Measurements from ENCODE around the gene PDE4A. TPM values are rescaled to one million over a fixed set of nuclear protein-coding genes. Genes with fewer than 3 reads are reported as not detected.

The PDE4A gene
- total and polyA plus RNA-seq, 2 of the 13 experiments (the other 11 are each of a cell fraction or from before 2014, with no cell fraction given), result 1.1 to 4.1 TPM

DNA sequence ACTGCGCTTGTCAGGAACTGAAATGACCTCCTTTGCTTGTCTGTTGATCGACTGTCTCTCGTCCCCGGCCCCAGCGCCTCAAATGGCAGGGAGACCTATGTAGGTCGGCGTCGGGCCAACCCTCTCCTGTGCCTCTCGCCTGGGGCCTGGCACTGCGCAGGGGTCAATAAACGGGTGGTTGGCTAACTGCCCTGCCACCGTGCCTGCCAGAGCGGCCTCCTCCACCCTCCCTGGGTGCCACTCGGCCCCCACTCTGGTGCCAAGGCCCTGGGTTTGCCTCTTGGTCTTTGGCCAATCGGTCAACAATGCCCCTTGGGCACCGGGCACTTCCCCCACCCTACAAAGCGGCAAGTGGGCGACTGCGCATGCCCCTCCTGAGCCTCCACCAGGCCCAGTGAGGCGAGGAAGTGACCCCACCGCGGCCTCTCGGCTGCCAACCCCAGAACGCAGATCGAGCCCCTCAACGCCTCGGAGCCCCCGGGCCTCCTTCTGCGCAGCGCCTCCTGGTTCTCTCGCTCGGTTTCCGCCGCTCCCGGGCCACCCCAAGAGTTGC, 81.7 kb downstream of the PDE4A start (continued):
- 0 out of 2 replicates have a peak, but pooled peaks have one; percentile 12 for TF ChIP-seq NR2F2 (IDR thresholded peaks at IDR 0.05; ENCODE audit: borderline replicate concordance, low read depth)
- TF ChIP-seq, protein P1, sequence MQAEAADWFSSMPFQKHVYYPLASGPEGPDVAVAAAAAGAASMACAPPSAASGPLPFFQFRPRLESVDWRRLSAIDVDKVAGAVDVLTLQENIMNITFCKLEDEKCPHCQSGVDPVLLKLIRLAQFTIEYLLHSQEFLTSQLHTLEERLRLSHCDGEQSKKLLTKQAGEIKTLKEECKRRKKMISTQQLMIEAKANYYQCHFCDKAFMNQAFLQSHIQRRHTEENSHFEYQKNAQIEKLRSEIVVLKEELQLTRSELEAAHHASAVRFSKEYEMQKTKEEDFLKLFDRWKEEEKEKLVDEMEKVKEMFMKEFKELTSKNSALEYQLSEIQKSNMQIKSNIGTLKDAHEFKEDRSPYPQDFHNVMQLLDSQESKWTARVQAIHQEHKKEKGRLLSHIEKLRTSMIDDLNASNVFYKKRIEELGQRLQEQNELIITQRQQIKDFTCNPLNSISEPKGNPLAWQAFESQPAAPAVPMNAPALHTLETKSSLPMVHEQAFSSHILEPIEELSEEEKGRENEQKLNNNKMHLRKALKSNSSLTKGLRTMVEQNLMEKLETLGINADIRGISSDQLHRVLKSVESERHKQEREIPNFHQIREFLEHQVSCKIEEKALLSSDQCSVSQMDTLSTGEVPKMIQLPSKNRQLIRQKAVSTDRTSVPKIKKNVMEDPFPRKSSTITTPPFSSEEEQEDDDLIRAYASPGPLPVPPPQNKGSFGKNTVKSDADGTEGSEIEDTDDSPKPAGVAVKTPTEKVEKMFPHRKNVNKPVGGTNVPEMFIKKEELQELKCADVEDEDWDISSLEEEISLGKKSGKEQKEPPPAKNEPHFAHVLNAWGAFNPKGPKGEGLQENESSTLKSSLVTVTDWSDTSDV (CRISPR knock-in tag; IDR thresholded peaks at IDR 0.05), result no peak
- no peak for TF ChIP-seq SATB2 (CRISPR knock-in tag; IDR thresholded peaks at IDR 0.05)
- TF ChIP-seq ZNF782 (CRISPR knock-in tag; IDR thresholded peaks at IDR 0.05; ENCODE audit: borderline replicate concordance), result no peak
- no peak for TF ChIP-seq BORCS8-MEF2B (CRISPR knock-in tag; IDR thresholded peaks at IDR 0.05)
- no peak for TF ChIP-seq ZNF292 (CRISPR knock-in tag; IDR thresholded peaks at IDR 0.05; ENCODE audit: borderline replicate concordance, low read depth)
- TF ChIP-seq, protein P2, sequence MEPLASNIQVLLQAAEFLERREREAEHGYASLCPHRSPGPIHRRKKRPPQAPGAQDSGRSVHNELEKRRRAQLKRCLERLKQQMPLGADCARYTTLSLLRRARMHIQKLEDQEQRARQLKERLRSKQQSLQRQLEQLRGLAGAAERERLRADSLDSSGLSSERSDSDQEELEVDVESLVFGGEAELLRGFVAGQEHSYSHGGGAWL (CRISPR knock-in tag; IDR thresholded peaks at IDR 0.05), result no peak; the same call in 1 of the 2 replicates
- TF ChIP-seq, protein P3, sequence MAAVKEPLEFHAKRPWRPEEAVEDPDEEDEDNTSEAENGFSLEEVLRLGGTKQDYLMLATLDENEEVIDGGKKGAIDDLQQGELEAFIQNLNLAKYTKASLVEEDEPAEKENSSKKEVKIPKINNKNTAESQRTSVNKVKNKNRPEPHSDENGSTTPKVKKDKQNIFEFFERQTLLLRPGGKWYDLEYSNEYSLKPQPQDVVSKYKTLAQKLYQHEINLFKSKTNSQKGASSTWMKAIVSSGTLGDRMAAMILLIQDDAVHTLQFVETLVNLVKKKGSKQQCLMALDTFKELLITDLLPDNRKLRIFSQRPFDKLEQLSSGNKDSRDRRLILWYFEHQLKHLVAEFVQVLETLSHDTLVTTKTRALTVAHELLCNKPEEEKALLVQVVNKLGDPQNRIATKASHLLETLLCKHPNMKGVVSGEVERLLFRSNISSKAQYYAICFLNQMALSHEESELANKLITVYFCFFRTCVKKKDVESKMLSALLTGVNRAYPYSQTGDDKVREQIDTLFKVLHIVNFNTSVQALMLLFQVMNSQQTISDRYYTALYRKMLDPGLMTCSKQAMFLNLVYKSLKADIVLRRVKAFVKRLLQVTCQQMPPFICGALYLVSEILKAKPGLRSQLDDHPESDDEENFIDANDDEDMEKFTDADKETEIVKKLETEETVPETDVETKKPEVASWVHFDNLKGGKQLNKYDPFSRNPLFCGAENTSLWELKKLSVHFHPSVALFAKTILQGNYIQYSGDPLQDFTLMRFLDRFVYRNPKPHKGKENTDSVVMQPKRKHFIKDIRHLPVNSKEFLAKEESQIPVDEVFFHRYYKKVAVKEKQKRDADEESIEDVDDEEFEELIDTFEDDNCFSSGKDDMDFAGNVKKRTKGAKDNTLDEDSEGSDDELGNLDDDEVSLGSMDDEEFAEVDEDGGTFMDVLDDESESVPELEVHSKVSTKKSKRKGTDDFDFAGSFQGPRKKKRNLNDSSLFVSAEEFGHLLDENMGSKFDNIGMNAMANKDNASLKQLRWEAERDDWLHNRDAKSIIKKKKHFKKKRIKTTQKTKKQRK (IDR thresholded peaks at IDR 0.05; ENCODE audit: low read length), result no peak
- no peak for TF ChIP-seq TBX3 (IDR thresholded peaks at IDR 0.05; ENCODE audit: borderline replicate concordance)
- no peak for TF ChIP-seq SUZ12 (IDR thresholded peaks at IDR 0.05; ENCODE audit: low read depth, low read length)
- TF ChIP-seq FOXA3 (CRISPR knock-in tag; IDR thresholded peaks at IDR 0.05), result 0 out of 2 replicates have a peak, but pooled peaks have one; percentile 9
- TF ChIP-seq ZBTB20 (CRISPR knock-in tag; IDR thresholded peaks at IDR 0.05; ENCODE audit: borderline replicate concordance, low read depth), result no peak; the same call in 1 of the 2 replicates
- TF ChIP-seq, protein P4, sequence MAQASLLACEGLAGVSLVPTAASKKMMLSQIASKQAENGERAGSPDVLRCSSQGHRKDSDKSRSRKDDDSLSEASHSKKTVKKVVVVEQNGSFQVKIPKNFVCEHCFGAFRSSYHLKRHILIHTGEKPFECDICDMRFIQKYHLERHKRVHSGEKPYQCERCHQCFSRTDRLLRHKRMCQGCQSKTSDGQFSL (CRISPR knock-in tag; IDR thresholded peaks at IDR 0.05), result no peak
- no peak for TF ChIP-seq ZNF17 (CRISPR knock-in tag; IDR thresholded peaks at IDR 0.05)
- TF ChIP-seq KDM4B (CRISPR knock-in tag; IDR thresholded peaks at IDR 0.05), result peak; percentile 83; the same call in 1 of the 2 replicates
- TF ChIP-seq HMG20B (CRISPR knock-in tag; conservative IDR thresholded peaks at IDR 0.05), result no peak
- no peak for TF ChIP-seq FOXA1 (IDR thresholded peaks at IDR 0.05)
- 0 out of 2 replicates have a peak, but pooled peaks have one; percentile 4 for TF ChIP-seq FOXA1 (CRISPR knock-in tag; IDR thresholded peaks at IDR 0.05)
- TF ChIP-seq ISL2 (CRISPR knock-in tag; IDR thresholded peaks at IDR 0.05), result no peak
- TF ChIP-seq ZNF34 (CRISPR knock-in tag; IDR thresholded peaks at IDR 0.05; ENCODE audit: borderline replicate concordance), result no peak
- TF ChIP-seq, protein P5, sequence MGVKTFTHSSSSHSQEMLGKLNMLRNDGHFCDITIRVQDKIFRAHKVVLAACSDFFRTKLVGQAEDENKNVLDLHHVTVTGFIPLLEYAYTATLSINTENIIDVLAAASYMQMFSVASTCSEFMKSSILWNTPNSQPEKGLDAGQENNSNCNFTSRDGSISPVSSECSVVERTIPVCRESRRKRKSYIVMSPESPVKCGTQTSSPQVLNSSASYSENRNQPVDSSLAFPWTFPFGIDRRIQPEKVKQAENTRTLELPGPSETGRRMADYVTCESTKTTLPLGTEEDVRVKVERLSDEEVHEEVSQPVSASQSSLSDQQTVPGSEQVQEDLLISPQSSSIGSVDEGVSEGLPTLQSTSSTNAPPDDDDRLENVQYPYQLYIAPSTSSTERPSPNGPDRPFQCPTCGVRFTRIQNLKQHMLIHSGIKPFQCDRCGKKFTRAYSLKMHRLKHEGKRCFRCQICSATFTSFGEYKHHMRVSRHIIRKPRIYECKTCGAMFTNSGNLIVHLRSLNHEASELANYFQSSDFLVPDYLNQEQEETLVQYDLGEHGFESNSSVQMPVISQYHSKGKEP (CRISPR knock-in tag; IDR thresholded peaks at IDR 0.05), result no peak; the same call in 1 of the 2 replicates
- no peak; the same call in 1 of the 2 replicates for TF ChIP-seq ZNF430 (CRISPR knock-in tag; IDR thresholded peaks at IDR 0.05)
- TF ChIP-seq ZSCAN30 (CRISPR knock-in tag; IDR thresholded peaks at IDR 0.05), result no peak
- TF ChIP-seq ARNT2 (CRISPR knock-in tag; IDR thresholded peaks at IDR 0.05; ENCODE audit: low read depth), result no peak
